HepG2 (cell line): Measurements from ENCODE around the gene BHLHE23. TPM values are rescaled to one million over a fixed set of nuclear protein-coding genes. Genes with fewer than 3 reads are reported as not detected.

Experiments used
- DPF2 ChIP-seq: sonication (generic); formaldehyde crosslinking; IDR thresholded peaks from 2 replicates; pipeline ENCODE4 v1.4.0; 2020; ENCODE audit warnings: mild to moderate bottlenecking, low read depth, missing genetic modification reagents, borderline replicate concordance
- HNF4G ChIP-seq, 2 experiments: sonication (generic) in 1 of 2; formaldehyde crosslinking in 1 of 2; IDR thresholded peaks; 2 replicates each; pipeline versions ENCODE4 v1.4.0 to v1.6.1; 2011 to 2020; ENCODE audit warnings: borderline replicate concordance in 2 of 2, low read depth in 2 of 2, mild to moderate bottlenecking in 2 of 2, low read length in 1 of 2, missing genetic modification reagents in 1 of 2, moderate library complexity in 1 of 2
- JUNB ChIP-seq: sonication (generic); formaldehyde crosslinking; IDR thresholded peaks from 2 replicates; pipeline ENCODE4 v1.8.0; 2022; ENCODE audit warnings: missing genetic modification reagents, mild to moderate bottlenecking, borderline replicate concordance
- MLLT10 ChIP-seq: sonication (generic); formaldehyde crosslinking; IDR thresholded peaks from 2 replicates; pipeline ENCODE4 v1.4.0; 2020; ENCODE audit warnings: missing genetic modification reagents
- NR2F6 ChIP-seq, 2 experiments: IDR thresholded peaks; 2 replicates each; pipeline ENCODE4 v1.6.1; 2016; ENCODE audit warnings: antibody characterized with exemption in 1 of 2, mild to moderate bottlenecking in 1 of 2
- PPARG ChIP-seq: conservative IDR thresholded peaks from 2 replicates; pipeline ENCODE4 v1.6.1; 2016; ENCODE audit warnings: missing biosample characterization, missing genetic modification reagents
- SIX1 ChIP-seq: sonication (generic); formaldehyde crosslinking; IDR thresholded peaks from 2 replicates; pipeline ENCODE4 v1.4.0; 2020; ENCODE audit warnings: missing genetic modification reagents, borderline replicate concordance
- THYN1 ChIP-seq: sonication (generic); formaldehyde crosslinking; IDR thresholded peaks from 2 replicates; pipeline ENCODE4 v1.8.1; 2023; ENCODE audit warnings: low read depth, mild to moderate bottlenecking, moderate library complexity, missing genetic modification reagents, borderline replicate concordance
- TSC22D2 ChIP-seq: sonication (generic); formaldehyde crosslinking; IDR thresholded peaks from 2 replicates; pipeline ENCODE4 v1.5.1; 2020; ENCODE audit warnings: missing genetic modification reagents, mild to moderate bottlenecking, borderline replicate concordance
- ZMYM3 ChIP-seq: sonication (generic); formaldehyde crosslinking; IDR thresholded peaks from 2 replicates; pipeline ENCODE4 v1.5.1; 2020; ENCODE audit warnings: mild to moderate bottlenecking, missing genetic modification reagents
- ZNF775 ChIP-seq: sonication (generic); formaldehyde crosslinking; IDR thresholded peaks from 2 replicates; pipeline ENCODE4 v1.4.0; 2020; ENCODE audit warnings: missing genetic modification reagents, mild to moderate bottlenecking, moderate library complexity, borderline replicate concordance
- polyA plus RNA-seq, 8 experiments: library from polyadenylated mRNA; depleted of rRNA in 3 of 8; stranded (reverse) in 7 of 8; unstranded in 1 of 8; fragments of >200 nt; fragmentation: Illumina TruSeq in 4 of 8; extraction: Trizol in 4 of 8; gene quantifications; 2 replicates each; pipeline versions ENCODE4 v1.2.1 to v1.2.3, GENCODE V29; 2011 to 2016; ENCODE audit warnings: low read depth in 4 of 8, missing spikeins in 1 of 8, mixed read lengths in 1 of 8; ENCODE audit not compliant: insufficient read depth in 1 of 8
- total RNA-seq, 5 experiments: library from RNA; depleted of rRNA; stranded (reverse); fragments of >200 nt; fragmentation: Illumina TruSeq; extraction: Trizol; gene quantifications; 2 replicates each; pipeline ENCODE4 v1.2.3, GENCODE V29; 2016; ENCODE audit warnings: low read depth in 1 of 5
- TF ChIP-seq, protein P1 (sequence below): sonication (generic); formaldehyde crosslinking; IDR thresholded peaks from 2 replicates; pipeline ENCODE4 v1.5.1; 2020; ENCODE audit warnings: mild to moderate bottlenecking, missing genetic modification reagents, borderline replicate concordance
- TF ChIP-seq, protein P2 (sequence below): sonication (generic); formaldehyde crosslinking; IDR thresholded peaks from 2 replicates; pipeline ENCODE4 v1.4.0; 2020; ENCODE audit warnings: missing genetic modification reagents, borderline replicate concordance
- TF ChIP-seq, protein P3 (sequence below), 2 experiments: fragments of 450-650 bp in 1 of 2; sonication (generic) in 1 of 2; formaldehyde crosslinking; IDR thresholded peaks; 2 replicates each; pipeline versions ENCODE4 v1.5.0 to v1.8.0; 2020 to 2022; ENCODE audit warnings: mild to moderate bottlenecking in 1 of 2, missing genetic modification reagents in 1 of 2
- TF ChIP-seq, protein P4 (sequence below): sonication (generic); formaldehyde crosslinking; IDR thresholded peaks from 2 replicates; pipeline ENCODE4 v1.4.0; 2020; ENCODE audit warnings: missing genetic modification reagents
- TF ChIP-seq, protein P5 (sequence below): sonication (generic); formaldehyde crosslinking; IDR thresholded peaks from 2 replicates; pipeline ENCODE4 v1.8.0; 2023; ENCODE audit warnings: mild to moderate bottlenecking, missing genetic modification reagents

Gene BHLHE23
- total and polyA plus RNA-seq, 2 of the 13 experiments (the other 11 are each of a cell fraction or from before 2014, with no cell fraction given) = not detected

DNA sequence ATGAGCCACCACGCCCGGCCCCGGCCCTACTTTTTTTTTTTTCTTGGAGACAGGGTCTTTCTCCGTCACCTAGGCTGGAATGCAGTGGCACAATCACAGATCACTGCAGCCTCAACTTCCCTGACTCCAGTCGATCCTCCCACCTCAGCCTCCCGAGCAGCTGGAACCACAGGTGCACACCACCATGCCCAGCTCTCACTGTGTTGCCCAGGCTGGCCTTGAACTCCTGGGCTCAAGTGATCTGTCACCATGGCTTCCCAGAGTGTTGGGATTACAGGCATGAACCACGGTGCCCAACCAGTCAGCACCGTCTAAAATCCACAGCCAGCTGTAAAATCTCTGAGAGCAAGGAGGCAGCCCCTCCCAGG, 36.8 kb downstream of the BHLHE23 start (continued):
- TF ChIP-seq, protein P1, sequence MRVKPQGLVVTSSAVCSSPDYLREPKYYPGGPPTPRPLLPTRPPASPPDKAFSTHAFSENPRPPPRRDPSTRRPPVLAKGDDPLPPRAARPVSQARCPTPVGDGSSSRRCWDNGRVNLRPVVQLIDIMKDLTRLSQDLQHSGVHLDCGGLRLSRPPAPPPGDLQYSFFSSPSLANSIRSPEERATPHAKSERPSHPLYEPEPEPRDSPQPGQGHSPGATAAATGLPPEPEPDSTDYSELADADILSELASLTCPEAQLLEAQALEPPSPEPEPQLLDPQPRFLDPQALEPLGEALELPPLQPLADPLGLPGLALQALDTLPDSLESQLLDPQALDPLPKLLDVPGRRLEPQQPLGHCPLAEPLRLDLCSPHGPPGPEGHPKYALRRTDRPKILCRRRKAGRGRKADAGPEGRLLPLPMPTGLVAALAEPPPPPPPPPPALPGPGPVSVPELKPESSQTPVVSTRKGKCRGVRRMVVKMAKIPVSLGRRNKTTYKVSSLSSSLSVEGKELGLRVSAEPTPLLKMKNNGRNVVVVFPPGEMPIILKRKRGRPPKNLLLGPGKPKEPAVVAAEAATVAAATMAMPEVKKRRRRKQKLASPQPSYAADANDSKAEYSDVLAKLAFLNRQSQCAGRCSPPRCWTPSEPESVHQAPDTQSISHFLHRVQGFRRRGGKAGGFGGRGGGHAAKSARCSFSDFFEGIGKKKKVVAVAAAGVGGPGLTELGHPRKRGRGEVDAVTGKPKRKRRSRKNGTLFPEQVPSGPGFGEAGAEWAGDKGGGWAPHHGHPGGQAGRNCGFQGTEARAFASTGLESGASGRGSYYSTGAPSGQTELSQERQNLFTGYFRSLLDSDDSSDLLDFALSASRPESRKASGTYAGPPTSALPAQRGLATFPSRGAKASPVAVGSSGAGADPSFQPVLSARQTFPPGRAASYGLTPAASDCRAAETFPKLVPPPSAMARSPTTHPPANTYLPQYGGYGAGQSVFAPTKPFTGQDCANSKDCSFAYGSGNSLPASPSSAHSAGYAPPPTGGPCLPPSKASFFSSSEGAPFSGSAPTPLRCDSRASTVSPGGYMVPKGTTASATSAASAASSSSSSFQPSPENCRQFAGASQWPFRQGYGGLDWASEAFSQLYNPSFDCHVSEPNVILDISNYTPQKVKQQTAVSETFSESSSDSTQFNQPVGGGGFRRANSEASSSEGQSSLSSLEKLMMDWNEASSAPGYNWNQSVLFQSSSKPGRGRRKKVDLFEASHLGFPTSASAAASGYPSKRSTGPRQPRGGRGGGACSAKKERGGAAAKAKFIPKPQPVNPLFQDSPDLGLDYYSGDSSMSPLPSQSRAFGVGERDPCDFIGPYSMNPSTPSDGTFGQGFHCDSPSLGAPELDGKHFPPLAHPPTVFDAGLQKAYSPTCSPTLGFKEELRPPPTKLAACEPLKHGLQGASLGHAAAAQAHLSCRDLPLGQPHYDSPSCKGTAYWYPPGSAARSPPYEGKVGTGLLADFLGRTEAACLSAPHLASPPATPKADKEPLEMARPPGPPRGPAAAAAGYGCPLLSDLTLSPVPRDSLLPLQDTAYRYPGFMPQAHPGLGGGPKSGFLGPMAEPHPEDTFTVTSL (CRISPR knock-in tag) = no peak
- no peak for TF ChIP-seq DPF2
- TF ChIP-seq ZNF775 (CRISPR knock-in tag) = no peak
- TF ChIP-seq, protein P2, sequence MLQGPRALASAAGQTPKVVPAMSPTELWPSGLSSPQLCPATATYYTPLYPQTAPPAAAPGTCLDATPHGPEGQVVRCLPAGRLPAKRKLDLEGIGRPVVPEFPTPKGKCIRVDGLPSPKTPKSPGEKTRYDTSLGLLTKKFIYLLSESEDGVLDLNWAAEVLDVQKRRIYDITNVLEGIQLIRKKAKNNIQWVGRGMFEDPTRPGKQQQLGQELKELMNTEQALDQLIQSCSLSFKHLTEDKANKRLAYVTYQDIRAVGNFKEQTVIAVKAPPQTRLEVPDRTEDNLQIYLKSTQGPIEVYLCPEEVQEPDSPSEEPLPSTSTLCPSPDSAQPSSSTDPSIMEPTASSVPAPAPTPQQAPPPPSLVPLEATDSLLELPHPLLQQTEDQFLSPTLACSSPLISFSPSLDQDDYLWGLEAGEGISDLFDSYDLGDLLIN = no peak
- TF ChIP-seq, protein P3, sequence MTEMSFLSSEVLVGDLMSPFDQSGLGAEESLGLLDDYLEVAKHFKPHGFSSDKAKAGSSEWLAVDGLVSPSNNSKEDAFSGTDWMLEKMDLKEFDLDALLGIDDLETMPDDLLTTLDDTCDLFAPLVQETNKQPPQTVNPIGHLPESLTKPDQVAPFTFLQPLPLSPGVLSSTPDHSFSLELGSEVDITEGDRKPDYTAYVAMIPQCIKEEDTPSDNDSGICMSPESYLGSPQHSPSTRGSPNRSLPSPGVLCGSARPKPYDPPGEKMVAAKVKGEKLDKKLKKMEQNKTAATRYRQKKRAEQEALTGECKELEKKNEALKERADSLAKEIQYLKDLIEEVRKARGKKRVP (CRISPR knock-in tag; IDR thresholded peaks at IDR 0.05) = 0 out of 4 replicates have a peak, but pooled peaks of 1 of the 2 experiments have one; percentile 10
- TF ChIP-seq MLLT10 (CRISPR knock-in tag) = no peak
- TF ChIP-seq JUNB (CRISPR knock-in tag) = 0 out of 2 replicates have a peak, but pooled peaks have one; percentile 14
- no peak for TF ChIP-seq PPARG
- TF ChIP-seq, protein P4, sequence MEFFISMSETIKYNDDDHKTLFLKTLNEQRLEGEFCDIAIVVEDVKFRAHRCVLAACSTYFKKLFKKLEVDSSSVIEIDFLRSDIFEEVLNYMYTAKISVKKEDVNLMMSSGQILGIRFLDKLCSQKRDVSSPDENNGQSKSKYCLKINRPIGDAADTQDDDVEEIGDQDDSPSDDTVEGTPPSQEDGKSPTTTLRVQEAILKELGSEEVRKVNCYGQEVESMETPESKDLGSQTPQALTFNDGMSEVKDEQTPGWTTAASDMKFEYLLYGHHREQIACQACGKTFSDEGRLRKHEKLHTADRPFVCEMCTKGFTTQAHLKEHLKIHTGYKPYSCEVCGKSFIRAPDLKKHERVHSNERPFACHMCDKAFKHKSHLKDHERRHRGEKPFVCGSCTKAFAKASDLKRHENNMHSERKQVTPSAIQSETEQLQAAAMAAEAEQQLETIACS (CRISPR knock-in tag) = no peak
- peak; percentile 90 for TF ChIP-seq ZMYM3 (CRISPR knock-in tag)
- no peak for TF ChIP-seq SIX1 (CRISPR knock-in tag)
- no peak for TF ChIP-seq TSC22D2 (CRISPR knock-in tag)
- TF ChIP-seq NR2F6 (IDR thresholded peaks at IDR 0.05) = no peak
- 0 out of 2 replicates have a peak, but pooled peaks have one; percentile 6 for TF ChIP-seq NR2F6 (CRISPR knock-in tag; IDR thresholded peaks at IDR 0.05)
- TF ChIP-seq, protein P5, sequence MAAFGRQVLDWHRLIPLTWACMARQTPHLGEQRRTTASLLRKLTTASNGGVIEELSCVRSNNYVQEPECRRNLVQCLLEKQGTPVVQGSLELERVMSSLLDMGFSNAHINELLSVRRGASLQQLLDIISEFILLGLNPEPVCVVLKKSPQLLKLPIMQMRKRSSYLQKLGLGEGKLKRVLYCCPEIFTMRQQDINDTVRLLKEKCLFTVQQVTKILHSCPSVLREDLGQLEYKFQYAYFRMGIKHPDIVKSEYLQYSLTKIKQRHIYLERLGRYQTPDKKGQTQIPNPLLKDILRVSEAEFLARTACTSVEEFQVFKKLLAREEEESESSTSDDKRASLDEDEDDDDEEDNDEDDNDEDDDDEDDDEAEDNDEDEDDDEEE (CRISPR knock-in tag) = no peak
- TF ChIP-seq THYN1 (CRISPR knock-in tag) = no peak
- no peak for TF ChIP-seq HNF4G (IDR thresholded peaks at IDR 0.05; ENCODE audit: borderline replicate concordance, low read depth, low read length)
- TF ChIP-seq HNF4G (CRISPR knock-in tag; IDR thresholded peaks at IDR 0.05; ENCODE audit: borderline replicate concordance, low read depth) = no peak
